GM21381 (cell line): ENCODE data around the gene PAX8.
"Not testable (repeated sequence)": the region's sequence is repeated elsewhere in the genome, so short reads cannot be mapped to it uniquely, and the experiment has no call there.

Experiments
- ATAC-seq: cut with Tn5 transposase; IDR thresholded peaks from one replicate; pipeline ENCODE4 v1.9.1; 2021; ENCODE audit warnings: mild to moderate bottlenecking, moderate library complexity; ENCODE audit not compliant: unreplicated experiment

The PAX8 gene

DNA sequence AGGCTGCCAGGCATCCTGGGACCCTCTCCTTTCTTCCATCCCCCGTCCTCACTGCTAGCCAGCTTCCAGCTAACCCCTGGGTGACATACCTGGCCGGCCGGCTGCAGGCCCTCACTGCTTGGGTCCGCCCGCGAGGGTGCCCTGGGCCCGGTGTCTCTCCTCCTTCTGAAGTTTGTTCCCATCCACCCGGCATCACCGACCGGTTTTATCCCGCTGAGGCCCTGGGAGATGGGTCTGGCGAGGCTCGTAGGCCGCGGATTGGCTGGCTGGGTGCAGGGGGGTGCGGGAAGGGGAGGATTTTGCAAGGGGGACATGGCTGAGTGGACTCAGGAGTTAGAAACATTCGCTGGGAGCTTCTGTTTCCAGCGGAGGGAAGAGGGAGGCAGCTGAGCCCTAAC lies at the start of gene PAX8:
TSS of gene PAX8 (minus strand) at position 180 of the 398 bp plus-strand sequence. CDS start 527 bp downstream, outside the sequence.
- no peak for ATAC-seq

DNA sequence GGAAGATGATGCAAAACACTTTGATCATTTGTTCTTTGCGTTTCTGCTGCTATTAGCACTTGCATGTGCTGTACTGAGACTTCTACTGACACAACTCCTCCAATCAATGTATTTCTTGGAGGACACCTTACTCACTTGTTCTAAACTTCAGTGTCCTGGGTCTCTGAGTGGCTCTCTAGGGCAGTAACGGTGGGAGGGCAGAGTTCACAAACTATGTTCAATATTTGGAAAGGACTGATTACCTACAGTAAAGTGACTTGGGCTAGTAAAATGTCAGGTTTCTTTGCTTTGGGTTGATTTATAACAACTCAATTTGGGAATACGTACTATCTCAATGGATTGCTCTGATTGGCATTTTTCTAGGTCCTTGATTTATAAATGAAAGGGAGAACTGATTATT lies 49.3 kb upstream of the PAX8 start:
- no peak for ATAC-seq

DNA sequence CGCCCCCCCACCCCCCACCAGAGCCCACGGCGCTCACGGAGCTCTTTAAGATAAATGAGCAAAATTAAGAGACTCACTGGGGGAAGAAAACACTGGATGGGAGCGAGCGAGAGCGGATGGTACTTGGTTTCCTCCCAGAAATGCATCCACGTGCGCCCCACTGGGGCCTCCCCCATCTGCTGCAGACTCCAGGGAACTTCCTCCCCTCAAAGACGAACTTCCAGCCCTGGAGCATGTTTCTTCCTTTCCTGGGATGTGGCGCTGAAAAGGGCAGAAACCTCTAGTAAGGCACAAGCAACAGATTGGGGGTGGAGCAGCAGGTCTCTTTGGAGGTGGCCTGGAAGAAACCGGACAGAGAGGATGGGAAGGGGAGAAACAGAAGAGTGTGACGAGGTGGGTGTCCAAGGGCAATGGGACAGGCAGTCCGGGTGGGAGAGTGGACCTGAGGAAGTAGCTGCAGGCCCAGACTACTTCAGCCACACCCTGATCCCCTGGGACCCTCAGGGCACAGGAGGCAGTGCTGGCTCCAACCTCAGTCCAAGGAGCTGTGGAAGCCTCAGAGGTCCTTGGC lies 46.5 kb upstream of the PAX8 start:
- not testable (repeated sequence) for ATAC-seq

DNA sequence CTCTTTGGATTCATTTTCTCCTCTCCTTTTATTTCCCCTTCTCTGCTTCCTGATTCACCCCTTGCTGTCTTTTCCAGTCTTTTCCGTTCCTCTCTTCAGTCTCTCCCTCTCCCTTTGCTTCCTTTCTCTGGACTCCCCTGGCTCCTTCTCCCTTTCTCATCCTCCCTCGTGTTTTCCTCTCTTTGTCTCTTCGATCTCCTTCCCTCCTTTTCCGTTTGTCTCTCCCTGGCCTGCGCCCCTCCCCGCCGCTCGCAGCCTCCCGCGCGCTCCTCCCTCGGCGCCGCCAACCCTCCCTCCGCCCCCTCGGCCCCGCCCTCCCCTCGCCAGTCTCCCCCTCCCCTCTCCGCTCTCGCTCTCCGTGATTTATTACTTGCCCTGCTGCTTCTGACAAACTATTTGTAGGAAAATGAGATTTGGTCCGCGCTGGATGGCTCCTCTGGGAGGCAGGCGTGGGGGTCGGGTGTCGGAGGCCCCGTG lies 46.0 kb upstream of the PAX8 start:
- ATAC-seq = no peak

DNA sequence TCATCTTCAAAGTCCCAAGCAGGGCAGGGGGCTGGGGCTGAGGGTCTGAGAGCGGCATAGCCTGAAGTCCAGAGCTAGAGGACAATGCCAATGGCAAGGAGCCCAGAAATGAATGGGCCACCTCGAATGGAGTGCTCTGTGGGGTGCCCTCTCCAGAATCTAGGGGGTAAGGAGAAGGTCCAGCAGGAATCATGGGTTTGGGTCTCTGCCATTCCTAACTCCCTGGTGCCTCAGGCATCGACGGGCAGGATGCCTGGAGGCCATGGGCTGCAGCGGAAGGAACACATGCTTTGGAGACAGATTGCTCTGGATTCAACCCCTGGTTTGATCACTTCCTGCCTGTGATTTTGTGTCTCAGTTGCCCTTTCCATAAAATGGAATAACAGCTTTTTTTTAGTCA lies 44.4 kb upstream of the PAX8 start:
- ATAC-seq = not testable (repeated sequence)

DNA sequence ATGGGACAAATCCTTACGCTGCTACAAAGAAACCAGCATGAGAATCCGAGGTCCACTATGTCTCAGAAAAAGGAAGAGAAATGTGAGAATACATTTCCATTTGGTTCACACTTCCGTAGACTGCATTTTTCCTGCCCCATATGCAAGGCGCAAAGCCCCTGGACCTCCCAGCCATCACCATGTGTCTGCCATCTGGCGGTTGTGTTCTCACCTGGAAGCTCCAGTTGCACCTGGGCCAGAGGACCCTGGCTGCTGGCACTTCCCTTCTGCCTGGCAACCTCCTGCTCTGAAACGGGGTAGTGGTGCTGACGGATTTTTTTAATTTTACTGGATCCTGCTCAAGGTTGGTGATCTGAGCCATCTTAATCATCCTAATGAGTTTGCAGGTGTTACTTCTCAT lies 41.4 kb upstream of the PAX8 start:
- ATAC-seq = not testable (repeated sequence)

DNA sequence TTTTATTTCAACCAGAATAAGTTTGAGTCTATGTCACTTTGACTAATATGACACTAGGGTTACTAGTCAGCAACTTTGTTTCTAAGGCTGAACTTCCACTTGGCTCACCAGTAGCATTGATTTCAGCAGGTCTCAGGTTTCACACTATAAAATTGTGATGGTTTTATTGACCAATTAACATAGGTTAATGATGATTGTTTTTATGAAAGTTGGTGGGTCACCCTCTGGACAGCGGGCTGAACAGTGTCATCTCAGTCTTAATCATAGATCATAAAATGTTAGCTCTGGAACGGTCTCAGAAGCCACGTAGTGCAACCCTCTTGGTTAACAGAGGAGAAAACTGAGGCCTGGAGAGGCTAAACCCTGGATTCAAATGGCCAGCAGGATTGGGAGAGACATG lies 40.2 kb upstream of the PAX8 start:
- ATAC-seq = not testable (repeated sequence)

DNA sequence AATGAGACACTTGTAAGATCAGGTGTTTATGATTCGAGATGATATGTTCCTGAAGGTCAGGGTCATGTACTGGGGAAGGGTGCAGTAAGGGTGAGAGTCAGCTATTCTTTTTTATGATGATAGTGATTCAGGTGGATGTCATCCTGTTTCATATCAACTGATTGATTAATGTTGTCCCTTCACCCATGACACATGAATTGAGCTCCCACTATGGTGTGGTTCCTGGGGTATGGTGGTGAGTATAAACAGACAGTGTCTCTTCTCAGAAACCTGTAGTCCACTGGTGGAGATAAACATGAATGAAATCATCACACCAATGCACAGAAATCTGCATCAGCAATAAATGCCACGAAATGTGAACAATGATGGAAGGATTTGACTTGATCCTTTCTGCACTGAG lies 37.4 kb upstream of the PAX8 start:
- ATAC-seq = no peak

DNA sequence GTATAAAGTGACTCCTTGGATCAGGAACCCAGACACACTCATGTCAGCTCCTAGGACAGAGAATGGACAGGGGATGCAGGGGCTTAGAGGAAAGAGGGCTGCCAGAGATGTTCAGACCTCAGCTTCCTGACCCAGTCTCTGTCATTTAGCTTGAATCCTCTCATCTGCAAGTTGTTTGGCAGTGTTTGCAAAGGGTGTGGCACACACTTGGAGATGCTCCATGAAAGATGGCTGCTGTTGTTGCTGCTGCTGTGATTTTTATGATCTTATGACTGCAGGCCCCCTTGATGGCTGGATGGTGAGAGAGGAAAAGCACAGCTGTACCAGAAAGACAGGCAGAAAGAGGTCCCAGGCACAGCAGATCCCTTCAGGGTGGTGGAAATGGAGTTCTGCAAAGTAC lies 35.9 kb upstream of the PAX8 start:
- ATAC-seq = not testable (repeated sequence)

DNA sequence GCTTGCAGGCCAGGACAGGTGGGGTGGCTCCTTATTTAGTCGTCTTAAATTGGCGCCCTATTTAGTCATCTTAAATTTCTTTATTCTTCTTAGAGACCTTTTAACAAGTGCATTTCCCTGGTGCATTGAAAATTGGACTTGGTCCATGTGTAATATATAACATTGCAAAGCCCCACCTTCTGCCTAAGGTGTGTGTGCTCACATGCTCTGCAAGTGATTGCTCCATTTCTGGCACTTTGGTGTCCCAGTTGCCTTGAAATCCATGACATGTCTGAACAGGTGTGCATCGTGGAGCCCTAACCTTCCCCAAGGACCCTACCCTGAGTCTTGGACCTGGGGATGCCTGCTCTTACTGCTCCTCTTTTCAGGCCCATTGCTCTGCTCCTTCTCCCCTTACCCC lies 35.5 kb upstream of the PAX8 start:
- ATAC-seq = not testable (repeated sequence)

DNA sequence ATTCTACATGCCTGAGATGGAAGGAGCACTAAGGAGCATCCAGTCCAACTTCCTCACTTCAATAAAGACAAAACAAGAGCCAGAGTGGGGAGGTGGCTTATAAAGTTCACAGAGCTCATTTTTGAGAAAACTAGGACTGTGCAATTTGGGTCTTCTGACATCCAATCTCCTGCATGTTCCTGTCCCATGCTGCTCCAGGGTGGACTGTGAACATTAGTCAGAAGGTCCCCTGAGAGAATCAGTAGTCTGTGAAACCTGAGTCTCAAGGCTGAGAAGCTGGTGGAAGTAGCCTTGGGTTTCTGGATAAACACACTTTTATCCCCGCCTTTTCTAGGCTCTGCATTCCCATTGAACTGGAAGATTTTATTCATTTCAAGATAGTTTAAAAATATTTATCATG lies 33.1 kb upstream of the PAX8 start:
- not testable (repeated sequence) for ATAC-seq

DNA sequence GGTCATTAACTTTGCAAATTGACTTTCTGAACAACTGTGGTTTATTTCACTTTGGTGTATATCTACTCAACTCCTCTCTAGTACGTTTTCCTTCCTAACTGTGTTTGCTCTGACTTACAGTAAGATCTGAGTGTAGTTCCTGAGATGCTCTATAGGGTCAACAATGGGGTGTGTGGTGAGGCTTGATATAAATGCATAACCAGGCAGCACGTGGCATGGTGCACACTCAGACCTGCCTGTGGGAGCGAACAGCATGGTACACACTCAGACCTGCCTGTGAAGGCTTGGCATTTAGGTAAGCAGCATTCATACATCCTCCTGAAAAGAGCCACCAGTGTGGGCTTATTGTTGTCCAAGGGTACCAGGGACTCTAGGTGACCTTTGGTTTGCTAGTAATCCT lies 32.5 kb upstream of the PAX8 start:
- ATAC-seq = not testable (repeated sequence)

DNA sequence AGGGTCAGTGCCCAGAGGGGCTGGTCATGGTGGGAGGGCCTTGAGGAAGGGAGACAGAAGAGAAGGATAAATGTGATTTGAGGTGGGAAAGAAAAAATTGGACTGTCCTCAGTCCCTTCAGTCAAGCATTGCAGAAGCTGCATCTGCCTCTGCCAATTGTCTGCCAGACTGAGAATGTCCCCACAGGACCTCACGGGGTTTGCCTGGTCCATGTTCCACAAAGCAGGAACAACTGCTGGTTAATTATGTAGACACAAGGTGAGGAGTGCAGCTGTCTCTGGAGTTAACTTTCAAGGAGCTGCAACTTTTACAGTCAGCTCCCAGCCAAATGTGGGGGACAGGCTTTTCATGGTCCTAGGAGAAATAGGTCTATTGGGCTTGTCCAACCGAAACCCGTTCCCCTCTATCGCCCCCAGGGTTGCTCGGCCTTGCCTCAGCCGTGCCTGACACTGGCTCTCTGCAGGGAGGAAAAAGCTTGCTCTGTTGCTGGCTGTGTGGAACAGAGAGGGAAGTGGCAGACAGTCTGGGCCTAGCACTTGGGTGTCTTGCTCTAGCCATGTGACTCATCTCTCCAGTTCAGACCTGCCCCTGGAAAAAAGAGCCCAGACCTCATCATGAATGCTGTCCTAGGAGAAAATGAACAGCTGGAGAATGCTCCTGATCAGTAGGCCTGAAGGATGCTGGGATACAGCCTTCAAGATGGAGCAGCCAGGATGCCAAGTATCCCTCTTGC lies 31.1 kb upstream of the PAX8 start:
- no peak for ATAC-seq

DNA sequence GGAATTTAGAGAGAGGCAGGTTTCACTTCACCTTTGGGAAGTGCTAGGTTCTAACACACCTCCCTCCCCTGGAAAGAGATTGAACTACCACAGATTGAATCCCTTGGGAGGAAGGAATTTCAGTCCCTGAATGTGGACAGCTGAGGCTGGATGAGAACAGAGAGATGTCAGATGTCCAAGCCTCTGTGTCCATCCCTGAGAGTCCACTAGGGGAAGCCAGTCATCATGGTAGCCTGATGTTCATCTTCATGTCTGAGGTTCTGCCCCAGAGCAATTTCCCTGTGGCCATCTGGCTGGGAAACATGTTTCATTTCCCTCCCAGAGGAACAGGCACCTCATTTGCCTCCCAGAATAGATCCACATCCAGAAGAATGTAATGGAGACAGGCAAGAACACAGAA lies 30.1 kb upstream of the PAX8 start:
- not testable (repeated sequence) for ATAC-seq

DNA sequence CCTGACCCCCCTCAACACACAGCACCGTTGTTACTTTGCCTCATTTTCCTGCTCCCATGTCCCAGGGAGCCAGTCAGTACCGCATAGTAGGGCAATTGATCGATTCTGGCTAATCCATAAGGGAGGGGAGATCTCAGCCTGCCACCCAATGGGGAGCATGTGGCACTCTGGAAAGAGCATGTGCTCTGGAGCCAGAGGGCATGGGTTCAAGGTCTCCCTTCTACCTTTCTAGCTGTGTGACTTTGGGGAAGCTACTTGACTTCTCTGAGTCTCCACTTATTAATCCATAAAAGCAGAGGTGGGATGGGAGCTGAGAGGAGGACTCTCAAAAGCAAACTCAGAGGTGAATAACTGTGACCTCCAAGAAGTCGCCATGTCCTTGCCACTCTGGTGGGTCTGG lies 27.5 kb upstream of the PAX8 start:
- ATAC-seq = not testable (repeated sequence)

DNA sequence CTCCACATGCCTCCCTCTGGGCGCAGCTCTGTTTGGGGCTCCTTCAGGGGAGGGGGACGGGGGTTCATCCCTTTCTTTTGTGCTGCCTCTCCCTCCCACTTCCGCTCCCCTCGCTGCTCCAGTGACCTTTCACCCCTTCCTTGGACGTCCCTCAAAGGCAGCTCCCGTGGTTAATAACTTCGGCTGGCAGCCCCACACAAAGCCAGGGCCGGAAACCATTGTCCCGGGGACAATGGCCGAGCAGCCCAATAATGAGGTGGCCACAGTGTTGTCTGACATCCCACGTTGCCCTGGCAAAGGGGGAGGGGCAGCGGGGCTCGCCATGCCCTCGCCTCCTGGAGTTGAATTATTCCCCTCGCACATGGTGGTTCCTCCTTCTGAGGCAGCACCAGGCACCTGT lies 27.0 kb upstream of the PAX8 start:
- not testable (repeated sequence) for ATAC-seq

DNA sequence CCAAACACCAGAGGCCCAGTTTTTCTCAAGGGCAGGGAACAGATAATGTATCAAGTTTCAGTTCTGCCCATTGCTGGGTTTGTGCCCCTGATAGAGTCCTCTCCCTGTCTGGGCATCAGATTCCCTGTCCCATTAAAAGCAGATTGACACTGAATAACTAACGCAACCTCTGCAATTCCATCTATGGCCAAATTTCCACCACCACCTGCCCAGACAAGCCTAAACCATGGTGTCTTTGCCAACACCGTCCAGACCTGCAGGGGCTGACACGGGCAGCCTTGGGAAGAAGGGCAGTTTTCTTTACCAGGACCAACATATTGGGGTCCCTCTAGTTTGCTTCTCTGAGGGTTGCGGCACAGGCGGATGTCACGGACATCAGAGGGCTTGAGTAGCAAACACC lies 26.4 kb upstream of the PAX8 start:
- no peak for ATAC-seq

DNA sequence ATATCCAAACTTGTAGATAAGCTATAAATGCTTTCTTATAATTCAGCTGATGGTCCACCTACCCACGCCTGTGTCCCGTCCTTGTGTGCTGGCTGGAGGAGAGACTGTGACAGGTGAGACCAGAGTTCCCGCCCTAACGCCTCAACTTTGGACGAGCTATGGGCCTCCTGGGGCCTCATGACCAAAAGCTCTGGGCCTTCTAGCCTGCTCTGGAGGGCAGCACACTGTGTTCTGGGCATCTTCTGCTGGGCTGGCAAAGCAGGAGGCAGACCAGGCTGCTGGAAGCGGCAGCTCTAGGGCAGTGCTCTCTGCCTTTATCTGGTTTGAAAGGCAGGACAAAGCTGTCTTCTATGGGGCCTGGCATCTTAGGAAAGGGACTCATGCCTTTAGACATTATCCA lies 26.0 kb upstream of the PAX8 start:
- ATAC-seq = no peak

DNA sequence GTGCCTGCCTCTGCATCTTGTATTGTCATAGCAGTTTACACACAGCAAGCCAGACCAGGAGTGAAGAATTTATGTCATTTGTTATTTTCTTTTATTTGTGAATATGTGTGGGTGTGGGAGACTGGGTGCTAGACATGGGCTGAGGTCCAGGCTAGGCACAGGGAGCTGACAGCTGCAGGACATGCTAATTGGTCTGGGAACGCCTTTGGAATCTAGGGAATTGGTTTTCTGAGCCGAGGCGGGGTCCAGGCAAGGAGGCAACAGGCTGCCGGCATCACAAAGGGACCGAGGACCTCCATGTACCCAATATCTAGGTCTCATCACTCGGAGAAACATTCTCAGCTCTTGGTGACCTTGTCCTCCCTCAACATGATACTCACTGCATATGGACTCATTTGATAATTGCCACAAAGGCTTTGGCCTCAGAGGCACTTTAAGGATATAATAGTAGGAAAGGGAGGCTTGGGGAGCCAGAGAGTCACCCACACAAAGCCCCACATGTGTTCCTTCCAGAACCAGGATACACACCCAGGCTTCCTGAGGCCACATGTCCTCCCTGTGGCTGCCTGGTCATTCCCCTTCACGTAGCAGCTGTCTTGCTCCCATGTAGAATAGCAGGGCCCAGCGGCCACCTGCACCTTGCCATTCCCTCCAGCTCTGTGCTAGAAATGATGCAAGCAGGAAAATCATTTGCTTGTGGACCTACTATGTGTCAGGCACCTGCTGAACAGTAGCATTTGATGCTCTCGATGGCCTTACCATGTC lies 23.7 kb upstream of the PAX8 start:
- not testable (repeated sequence) for ATAC-seq

DNA sequence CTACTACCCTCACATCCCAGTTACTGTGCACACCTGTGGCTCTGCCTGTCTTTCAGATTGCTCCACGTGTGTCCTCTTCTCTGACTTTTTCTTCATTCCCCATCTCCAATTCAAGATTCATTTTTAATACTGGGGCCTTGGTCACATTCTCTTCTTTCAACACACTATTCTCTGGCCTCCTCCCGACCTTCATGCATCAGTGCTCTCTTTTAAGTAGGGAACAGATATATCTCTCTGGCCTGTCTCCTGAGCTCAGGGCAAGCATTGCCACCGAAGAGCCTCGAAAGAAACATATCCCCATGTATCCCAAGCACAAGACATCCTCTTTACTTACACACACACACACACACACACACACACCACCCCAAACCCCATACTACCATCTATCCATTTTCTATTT lies 21.6 kb upstream of the PAX8 start:
- no peak for ATAC-seq

DNA sequence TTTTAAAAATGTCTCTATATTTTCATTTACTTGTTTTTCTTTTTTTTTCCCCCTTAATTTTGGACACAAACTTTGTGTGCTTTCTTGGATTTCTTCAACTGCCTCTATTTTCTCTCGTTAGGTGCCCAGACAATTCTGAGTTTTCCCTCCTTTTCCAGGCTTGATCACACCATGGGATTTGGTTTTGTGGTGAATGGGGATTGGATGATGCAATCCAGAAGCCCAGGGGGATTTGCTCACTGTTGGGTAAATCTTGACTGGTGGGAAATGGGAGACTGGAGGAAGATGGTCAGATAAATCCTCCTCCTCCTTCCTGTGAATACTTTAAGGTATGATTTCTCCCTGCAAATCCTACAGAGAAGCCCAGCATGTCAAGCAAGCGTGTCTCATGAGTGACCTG lies 19.5 kb upstream of the PAX8 start:
- no peak for ATAC-seq

DNA sequence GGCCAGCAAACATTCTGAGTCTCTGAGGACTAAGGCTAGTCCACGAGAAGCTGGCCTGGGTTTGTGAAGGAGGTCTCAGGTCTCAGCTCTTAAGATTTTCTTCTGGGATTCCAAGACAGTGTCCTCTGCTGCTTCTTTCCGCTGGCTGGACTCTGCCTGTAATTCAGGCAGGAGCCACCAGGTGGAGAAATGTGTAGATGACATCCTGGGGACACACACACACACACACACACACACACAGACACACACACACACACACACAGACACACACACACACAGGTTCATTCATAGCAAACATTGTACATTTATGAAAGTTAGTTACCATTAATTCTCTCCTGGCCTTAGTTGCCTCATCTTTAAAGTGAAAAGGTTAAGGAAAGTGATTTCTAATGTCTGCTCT lies 18.9 kb upstream of the PAX8 start:
- not testable (repeated sequence) for ATAC-seq
